ENCODE results near the gene SLAMF1.

DNA sequence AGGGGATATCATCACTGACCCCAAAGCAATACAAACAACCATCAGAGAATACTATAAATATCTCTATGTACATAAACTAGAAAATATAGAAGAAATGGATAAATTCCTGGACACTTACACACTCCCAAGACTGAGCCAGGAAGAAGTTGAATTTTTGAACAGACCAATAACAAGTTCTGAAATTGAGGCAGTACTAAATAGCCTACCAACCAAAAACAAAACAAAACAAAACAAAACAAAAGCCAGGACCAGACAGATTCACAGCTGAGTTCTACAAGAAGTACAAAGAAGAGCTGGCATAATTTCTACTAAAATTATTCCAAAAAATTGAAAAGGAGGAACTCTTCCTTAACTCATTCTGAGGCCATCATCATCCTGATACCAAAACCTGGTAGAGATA, 86.0 kb downstream of the SLAMF1 start:
- TF ChIP-seq CTCF (IDR thresholded peaks at IDR 0.05), result no peak
- no peak for TF ChIP-seq EZH2 (IDR thresholded peaks at IDR 0.05)
